Keratinocyte (primary cell): ENCODE results near the gene AJAP1. TPM values are rescaled to one million over a fixed set of nuclear protein-coding genes. Genes with fewer than 3 reads are reported as not detected.

Experiments
- DNase-seq: peaks from one replicate; pipeline ENCODE4 v3.0.0-alpha.2; 2011; ENCODE audit warnings: low read depth, missing footprints, low spot score
- FAIRE-seq: peaks from 2 replicates; lab custom pipeline; 2011; peaks lifted over from hg19 to GRCh38; lab: Jason Lieb, UNC
- H2AFZ ChIP-seq: 2 replicates; pipeline ENCODE4 v1.6.0; 2012; ENCODE audit warnings: low read length, control low read depth, inconsistent platforms; ENCODE audit not compliant: control insufficient read depth
- H3K27ac ChIP-seq: 2 replicates; pipeline ENCODE4 v1.5.1; 2011; ENCODE audit warnings: low read length; ENCODE audit not compliant: control insufficient read depth, insufficient read depth
- H3K27me3 ChIP-seq: 3 replicates; pipeline ENCODE4 v1.6.0; 2011; ENCODE audit warnings: low read length; ENCODE audit not compliant: control insufficient read depth, insufficient read depth; ENCODE audit errors: extremely low read depth
- H3K36me3 ChIP-seq, 2 experiments: 2 replicates in 1 of 2; 3 replicates in 1 of 2; pipeline ENCODE4 v1.5.1; 2011; ENCODE audit warnings: low read length in 2 of 2, mild to moderate bottlenecking in 1 of 2; ENCODE audit not compliant: control insufficient read depth in 2 of 2, insufficient read depth in 2 of 2; ENCODE audit errors: extremely low read depth in 1 of 2
- H3K4me1 ChIP-seq: 3 replicates; pipeline ENCODE4 v1.5.1; 2011; ENCODE audit warnings: low read length; ENCODE audit not compliant: control insufficient read depth, insufficient read depth; ENCODE audit errors: extremely low read depth
- H3K4me2 ChIP-seq: 3 replicates; pipeline ENCODE4 v1.6.0; 2011; ENCODE audit warnings: low read depth, low read length; ENCODE audit not compliant: control insufficient read depth, insufficient read depth; ENCODE audit errors: extremely low read depth
- H3K4me3 ChIP-seq, 3 experiments: fragments of 200-600 bp in 1 of 3; sonication (generic) in 1 of 3; 2 replicates in 2 of 3; 3 replicates in 1 of 3; pipeline ENCODE4 v1.5.1; 2011 to 2016; ENCODE audit warnings: low read length in 3 of 3, mild to moderate bottlenecking in 3 of 3, control low read depth in 2 of 3, inconsistent platforms in 1 of 3, low read depth in 1 of 3, mixed read lengths in 1 of 3, mixed run types in 1 of 3, moderate library complexity in 1 of 3; ENCODE audit not compliant: control insufficient read depth in 2 of 3, insufficient read depth in 2 of 3; ENCODE audit errors: extremely low read depth in 1 of 3
- H3K79me2 ChIP-seq: 2 replicates; pipeline ENCODE4 v1.6.0; 2012; ENCODE audit warnings: low read length; ENCODE audit not compliant: control insufficient read depth, insufficient read depth
- H3K9ac ChIP-seq: 3 replicates; pipeline ENCODE4 v1.6.0; 2011; ENCODE audit warnings: low read length; ENCODE audit not compliant: control insufficient read depth, insufficient read depth; ENCODE audit errors: extremely low read depth
- H3K9me1 ChIP-seq: 3 replicates; pipeline ENCODE4 v1.6.0; 2011; ENCODE audit warnings: low read length; ENCODE audit not compliant: control insufficient read depth, insufficient read depth; ENCODE audit errors: extremely low read depth
- H3K9me3 ChIP-seq: 2 replicates; pipeline ENCODE4 v1.5.1; 2012; ENCODE audit warnings: low read depth, low read length; ENCODE audit not compliant: control insufficient read depth
- H4K20me1 ChIP-seq: 3 replicates; pipeline ENCODE4 v1.6.0; 2011; ENCODE audit warnings: low read length; ENCODE audit not compliant: control insufficient read depth, insufficient read depth; ENCODE audit errors: extremely low read depth
- EZH2 ChIP-seq: IDR thresholded peaks from one replicate; pipeline ENCODE4 v1.6.1; 2012; ENCODE audit warnings: inconsistent platforms, mild to moderate bottlenecking, low read length, moderate library complexity
- dilution Hi-C: fragments of 300-500 bp; cut with MboI; formaldehyde crosslinking; loops from one replicate; pipeline ENCODE4 v1.7.0; 2020; ENCODE audit warnings: low sequenced_read_pairs; ENCODE audit not compliant: extremely low pct_ligation_motif_present
- polyA plus RNA-seq, 5 experiments: library from polyadenylated mRNA; depleted of rRNA in 3 of 5; stranded (reverse) in 3 of 5; stranded (forward) in 1 of 5; unstranded in 1 of 5; fragments of >200 nt; gene quantifications; 1 replicate in 1 of 5; 2 replicates in 3 of 5; 3 replicates in 1 of 5; pipeline versions ENCODE4 v1.2.1 to v1.2.3, GENCODE V29; 2011 to 2012; ENCODE audit warnings: missing spikeins in 2 of 5, low read depth in 1 of 5, low replicate concordance in 1 of 5
- TF ChIP-seq, protein P1 (sequence below), 3 experiments: IDR thresholded peaks in 1 of 3; conservative IDR thresholded peaks in 1 of 3; optimal IDR thresholded peaks in 1 of 3; 2 replicates in 2 of 3; 3 replicates in 1 of 3; pipeline versions ENCODE3 to v1.5.1; 2011; ENCODE audit warnings: low read length in 3 of 3, mild to moderate bottlenecking in 3 of 3, moderate library complexity in 2 of 3, control low read depth in 1 of 3, inconsistent platforms in 1 of 3; ENCODE audit not compliant: insufficient read depth in 2 of 3; ENCODE audit errors: extremely low read depth in 1 of 3

The AJAP1 gene
- polyA plus RNA-seq, 1 donor (not counting 4 experiments of a cell fraction or from before 2014, with no cell fraction given): 2.2 TPM

DNA sequence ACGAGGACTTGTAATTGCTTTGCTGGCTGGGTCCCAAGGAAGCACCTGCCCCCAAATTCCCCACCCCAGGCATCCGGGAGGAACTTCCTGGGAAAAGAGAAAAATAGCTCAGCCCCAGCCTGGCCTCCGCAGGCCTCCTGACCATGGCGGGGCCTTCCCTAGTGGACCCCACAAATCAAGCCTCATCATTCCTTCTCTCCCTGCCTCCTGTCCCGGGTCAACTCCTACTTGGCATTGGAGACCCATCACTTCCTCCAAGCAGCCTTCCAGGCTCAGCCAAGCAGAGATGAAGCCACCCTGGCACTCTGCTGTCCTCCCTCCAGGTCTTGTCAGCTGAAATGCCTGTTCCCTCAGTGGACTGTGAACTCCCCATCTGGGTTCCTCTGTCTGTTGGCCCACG lies 38.0 kb downstream of the AJAP1 start:
- Histone ChIP-seq H3K9me1 (no peaks in the 10 kb centered on the region), H3K4me1 (no peaks in the 10 kb centered on the region), H3K9ac (no peak overlapping the region), H3K27me3 (no peaks in the 10 kb centered on the region), H3K27ac (no peak overlapping the region), H3K4me2 (no peak overlapping the region), H3K79me2 (no peaks in the 10 kb centered on the region), H3K36me3 (no peaks in the 10 kb centered on the region), H3K9me3 (no peaks in the 10 kb centered on the region), H4K20me1 (peaks cover 2% of the 10 kb centered on the region), H3K4me3 (no peak overlapping the region), H2AFZ (no peak overlapping the region)
- TF ChIP-seq EZH2: no peak
- TF ChIP-seq, protein P1, sequence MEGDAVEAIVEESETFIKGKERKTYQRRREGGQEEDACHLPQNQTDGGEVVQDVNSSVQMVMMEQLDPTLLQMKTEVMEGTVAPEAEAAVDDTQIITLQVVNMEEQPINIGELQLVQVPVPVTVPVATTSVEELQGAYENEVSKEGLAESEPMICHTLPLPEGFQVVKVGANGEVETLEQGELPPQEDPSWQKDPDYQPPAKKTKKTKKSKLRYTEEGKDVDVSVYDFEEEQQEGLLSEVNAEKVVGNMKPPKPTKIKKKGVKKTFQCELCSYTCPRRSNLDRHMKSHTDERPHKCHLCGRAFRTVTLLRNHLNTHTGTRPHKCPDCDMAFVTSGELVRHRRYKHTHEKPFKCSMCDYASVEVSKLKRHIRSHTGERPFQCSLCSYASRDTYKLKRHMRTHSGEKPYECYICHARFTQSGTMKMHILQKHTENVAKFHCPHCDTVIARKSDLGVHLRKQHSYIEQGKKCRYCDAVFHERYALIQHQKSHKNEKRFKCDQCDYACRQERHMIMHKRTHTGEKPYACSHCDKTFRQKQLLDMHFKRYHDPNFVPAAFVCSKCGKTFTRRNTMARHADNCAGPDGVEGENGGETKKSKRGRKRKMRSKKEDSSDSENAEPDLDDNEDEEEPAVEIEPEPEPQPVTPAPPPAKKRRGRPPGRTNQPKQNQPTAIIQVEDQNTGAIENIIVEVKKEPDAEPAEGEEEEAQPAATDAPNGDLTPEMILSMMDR (optimal IDR thresholded peaks at IDR 0.05 in 1 of 3, IDR thresholded peaks at IDR 0.05 in 1 of 3, conservative IDR thresholded peaks at IDR 0.05 in 1 of 3; ENCODE audit: extremely low read depth in 1 of 3, insufficient read depth in 2 of 3, low read length in 3 of 3): no peak
- FAIRE-seq (no peak), DNase-seq (no peak)
- dilution Hi-C loops: no loop called here

DNA sequence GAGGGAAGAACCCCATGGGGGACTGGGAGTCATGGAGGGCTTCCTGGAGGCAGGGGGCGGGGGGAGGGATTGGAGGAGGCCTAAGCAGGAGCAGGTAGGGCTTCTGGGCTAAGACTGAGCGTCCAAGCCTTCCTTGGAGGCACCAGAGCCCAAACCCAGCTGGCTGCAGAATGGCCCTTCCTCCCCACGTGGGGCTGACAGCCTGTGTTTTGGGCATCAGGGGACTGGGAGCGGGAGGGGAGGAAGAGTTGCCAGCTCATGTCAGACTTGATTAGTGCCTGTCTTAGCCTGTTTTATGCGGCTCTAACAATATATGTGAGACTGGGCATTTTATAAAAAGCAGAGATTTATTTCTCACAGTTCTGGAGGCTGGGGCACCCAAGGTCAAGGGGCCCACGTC lies 38.9 kb downstream of the AJAP1 start:
- dilution Hi-C loops: no loop called here
- Histone ChIP-seq H3K27ac (no peak overlapping the region), H3K79me2 (no peaks in the 10 kb centered on the region), H3K4me3 (no peak overlapping the region), H3K9ac (no peak overlapping the region), H3K27me3 (no peaks in the 10 kb centered on the region), H3K36me3 (no peaks in the 10 kb centered on the region), H4K20me1 (peaks cover 2% of the 10 kb centered on the region), H3K9me3 (no peaks in the 10 kb centered on the region), H2AFZ (no peak overlapping the region), H3K4me1 (no peaks in the 10 kb centered on the region), H3K9me1 (no peaks in the 10 kb centered on the region), H3K4me2 (no peak overlapping the region)
- FAIRE-seq: no peak
- TF ChIP-seq, protein P1 (optimal IDR thresholded peaks at IDR 0.05 in 1 of 3, IDR thresholded peaks at IDR 0.05 in 1 of 3, conservative IDR thresholded peaks at IDR 0.05 in 1 of 3; ENCODE audit: extremely low read depth in 1 of 3, insufficient read depth in 2 of 3, low read length in 3 of 3): no peak
- TF ChIP-seq EZH2: no peak
- no peak for DNase-seq
